Lower leg skin (tissue), 3 donors: ENCODE measurements around the gene NUDT1.

Experiments
- POLR2A ChIP-seq, 2 donors: fragments of 450-650 bp; IDR thresholded peaks; one replicate each; pipeline ENCODE4 v1.6.1; 2016 to 2017; ENCODE audit warnings: antibody characterized with exemption in 2 of 2, mild to moderate bottlenecking in 1 of 2, moderate library complexity in 1 of 2
- TF ChIP-seq, protein P1 (sequence below), 3 donors: fragments of 450-650 bp; IDR thresholded peaks; one replicate each; pipeline ENCODE4 v1.5.1; 2016; ENCODE audit warnings: antibody characterized with exemption in 3 of 3, mild to moderate bottlenecking in 3 of 3, moderate library complexity in 2 of 3

GRCh38 chr7:2195400-2196246 lies 46.4 kb upstream of the NUDT1 start:
- TF ChIP-seq POLR2A (IDR thresholded peaks at IDR 0.05) = no peak
- TF ChIP-seq, protein P1, sequence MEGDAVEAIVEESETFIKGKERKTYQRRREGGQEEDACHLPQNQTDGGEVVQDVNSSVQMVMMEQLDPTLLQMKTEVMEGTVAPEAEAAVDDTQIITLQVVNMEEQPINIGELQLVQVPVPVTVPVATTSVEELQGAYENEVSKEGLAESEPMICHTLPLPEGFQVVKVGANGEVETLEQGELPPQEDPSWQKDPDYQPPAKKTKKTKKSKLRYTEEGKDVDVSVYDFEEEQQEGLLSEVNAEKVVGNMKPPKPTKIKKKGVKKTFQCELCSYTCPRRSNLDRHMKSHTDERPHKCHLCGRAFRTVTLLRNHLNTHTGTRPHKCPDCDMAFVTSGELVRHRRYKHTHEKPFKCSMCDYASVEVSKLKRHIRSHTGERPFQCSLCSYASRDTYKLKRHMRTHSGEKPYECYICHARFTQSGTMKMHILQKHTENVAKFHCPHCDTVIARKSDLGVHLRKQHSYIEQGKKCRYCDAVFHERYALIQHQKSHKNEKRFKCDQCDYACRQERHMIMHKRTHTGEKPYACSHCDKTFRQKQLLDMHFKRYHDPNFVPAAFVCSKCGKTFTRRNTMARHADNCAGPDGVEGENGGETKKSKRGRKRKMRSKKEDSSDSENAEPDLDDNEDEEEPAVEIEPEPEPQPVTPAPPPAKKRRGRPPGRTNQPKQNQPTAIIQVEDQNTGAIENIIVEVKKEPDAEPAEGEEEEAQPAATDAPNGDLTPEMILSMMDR (IDR thresholded peaks at IDR 0.05) = no peak
